NAMALWA (cell line): ENCODE measurements around the gene PCCA.
"Not testable (repeated sequence)": the region's sequence is repeated elsewhere in the genome, so short reads cannot be mapped to it uniquely, and the experiment has no call there.

Source experiments
- DNase-seq: peaks from one replicate; pipeline ENCODE4 v3.0.0-alpha.2; 2015; ENCODE audit warnings: low spot score

PCCA gene

GRCh38 chr13:100361504-100361903 lies 272.6 kb downstream of the PCCA start:
- no peak for DNase-seq

GRCh38 chr13:100362371-100362770 lies 273.5 kb downstream of the PCCA start:
- no peak for DNase-seq

GRCh38 chr13:100362781-100363180 lies 273.9 kb downstream of the PCCA start:
- no peak for DNase-seq

- no peak for DNase-seq
Measured at GRCh38 chr13:100363285-100363711, 274.4 kb downstream of the PCCA start.

GRCh38 chr13:100363874-100364273 lies 275.0 kb downstream of the PCCA start:
- DNase-seq: no peak

GRCh38 chr13:100364591-100364990 lies 275.7 kb downstream of the PCCA start:
- no peak for DNase-seq

GRCh38 chr13:100365680-100366079 lies 276.8 kb downstream of the PCCA start:
- no peak for DNase-seq

GRCh38 chr13:100378533-100378932 lies 289.6 kb downstream of the PCCA start:
- DNase-seq: no peak

GRCh38 chr13:100381595-100382224 lies 292.8 kb downstream of the PCCA start:
- DNase-seq: no peak

- DNase-seq: no peak
Measured at GRCh38 chr13:100382785-100383184, 293.9 kb downstream of the PCCA start.

- DNase-seq: no peak
Measured at GRCh38 chr13:100387416-100387815, 298.5 kb downstream of the PCCA start.

- not testable (repeated sequence) for DNase-seq
Measured at GRCh38 chr13:100388150-100388549, 299.3 kb downstream of the PCCA start.

- no peak for DNase-seq
Measured at GRCh38 chr13:100388923-100389322, 300.0 kb downstream of the PCCA start.

- no peak for DNase-seq
Measured at GRCh38 chr13:100389617-100390016, 300.7 kb downstream of the PCCA start.

GRCh38 chr13:100392709-100393630 lies 304.1 kb downstream of the PCCA start:
- no peak for DNase-seq

- DNase-seq: no peak
Measured at GRCh38 chr13:100394005-100394695, 305.3 kb downstream of the PCCA start.

GRCh38 chr13:100395698-100396373 lies 306.9 kb downstream of the PCCA start:
- DNase-seq: no peak

- no peak for DNase-seq
Measured at GRCh38 chr13:100396776-100397175, 307.9 kb downstream of the PCCA start.

GRCh38 chr13:100397627-100398026 lies 308.7 kb downstream of the PCCA start:
- no peak for DNase-seq

- DNase-seq: no peak
Measured at GRCh38 chr13:100398360-100398759, 309.5 kb downstream of the PCCA start.

- DNase-seq: no peak
Measured at GRCh38 chr13:100399455-100399854, 310.6 kb downstream of the PCCA start.

GRCh38 chr13:100403675-100404074 lies 314.8 kb downstream of the PCCA start:
- DNase-seq: no peak
